Measurements from ENCODE around the gene ANKRD13D.

The ANKRD13D gene

GRCh38 chr11:67274768-67275605 lies 14.1 kb upstream of the ANKRD13D start:
- DNase-seq, result no peak

- DNase-seq, result no peak
These were observed 13.3 kb upstream of the ANKRD13D start for GRCh38 chr11:67275606-67276409.

- DNase-seq, result no peak
These were observed 12.3 kb upstream of the ANKRD13D start for GRCh38 chr11:67276781-67277230.

GRCh38 chr11:67277231-67277961 lies 11.7 kb upstream of the ANKRD13D start:
- no peak for DNase-seq

- DNase-seq, result no peak
These were observed 10.8 kb upstream of the ANKRD13D start for GRCh38 chr11:67278135-67278938.

- no peak for DNase-seq
These were observed 10.0 kb upstream of the ANKRD13D start for GRCh38 chr11:67278939-67279588.

GRCh38 chr11:67279589-67280340 lies 9.3 kb upstream of the ANKRD13D start:
- DNase-seq, result no peak

GRCh38 chr11:67280341-67280787 lies 8.7 kb upstream of the ANKRD13D start:
- DNase-seq, result no peak

- no peak for DNase-seq
These were observed 8.1 kb upstream of the ANKRD13D start for GRCh38 chr11:67280788-67281551.

- DNase-seq, result no peak
These were observed 7.5 kb upstream of the ANKRD13D start for GRCh38 chr11:67281552-67282150.

GRCh38 chr11:67282155-67282875 lies 6.8 kb upstream of the ANKRD13D start:
- no peak for DNase-seq

GRCh38 chr11:67282876-67283371 lies 6.2 kb upstream of the ANKRD13D start:
- DNase-seq, result no peak

GRCh38 chr11:67283481-67283963 lies 5.6 kb upstream of the ANKRD13D start:
- DNase-seq, result no peak

- no peak for DNase-seq
These were observed 4.1 kb upstream of the ANKRD13D start for GRCh38 chr11:67284811-67285540.

- DNase-seq, result no peak
These were observed 3.3 kb upstream of the ANKRD13D start for GRCh38 chr11:67285541-67286498.

- DNase-seq, result no peak
These were observed 2.3 kb upstream of the ANKRD13D start for GRCh38 chr11:67286621-67287333.
